ENCODE measurements around the gene UCK1. TPM values are rescaled to one million over a fixed set of nuclear protein-coding genes. Genes with fewer than 3 reads are reported as not detected.

Gene UCK1
- total and polyA plus RNA-seq, 2 of the 13 experiments (the other 11 are each of a cell fraction or from before 2014, with no cell fraction given): 11.0 to 24.1 TPM

GRCh38 chr9:131530920-131531832 is at the start of gene UCK1 (continued):
- no peak for TF ChIP-seq EP300 (IDR thresholded peaks at IDR 0.05; ENCODE audit: low read depth in 2 of 2, low read length in 2 of 2)
- no peak for TF ChIP-seq EP300 (CRISPR knock-in tag; IDR thresholded peaks at IDR 0.05; ENCODE audit: borderline replicate concordance)
- no peak for TF ChIP-seq MLXIP (CRISPR knock-in tag; IDR thresholded peaks at IDR 0.05; ENCODE audit: borderline replicate concordance)
- no peak for TF ChIP-seq SIN3B (IDR thresholded peaks at IDR 0.05; ENCODE audit: low read length)
- 0 out of 2 replicates have a peak, but pooled peaks have one; percentile 10 for TF ChIP-seq MEIS2 (CRISPR knock-in tag; IDR thresholded peaks at IDR 0.05)
- no peak for TF ChIP-seq SRSF9 (IDR thresholded peaks at IDR 0.05; ENCODE audit: borderline replicate concordance, insufficient read depth, low read depth, low read length, poor library complexity, severe bottlenecking)
- TF ChIP-seq ZNF570 (CRISPR knock-in tag; IDR thresholded peaks at IDR 0.05; ENCODE audit: borderline replicate concordance): no peak
- TF ChIP-seq, protein P1, sequence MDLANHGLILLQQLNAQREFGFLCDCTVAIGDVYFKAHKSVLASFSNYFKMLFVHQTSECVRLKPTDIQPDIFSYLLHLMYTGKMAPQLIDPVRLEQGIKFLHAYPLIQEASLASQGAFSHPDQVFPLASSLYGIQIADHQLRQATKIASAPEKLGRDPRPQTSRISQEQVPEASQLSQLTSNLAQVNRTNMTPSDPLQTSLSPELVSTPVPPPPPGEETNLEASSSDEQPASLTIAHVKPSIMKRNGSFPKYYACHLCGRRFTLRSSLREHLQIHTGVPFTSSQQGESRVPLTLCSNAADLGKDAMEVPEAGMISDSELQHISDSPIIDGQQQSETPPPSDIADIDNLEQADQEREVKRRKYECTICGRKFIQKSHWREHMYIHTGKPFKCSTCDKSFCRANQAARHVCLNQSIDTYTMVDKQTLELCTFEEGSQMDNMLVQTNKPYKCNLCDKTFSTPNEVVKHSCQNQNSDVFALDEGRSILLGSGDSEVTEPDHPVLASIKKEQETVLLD (CRISPR knock-in tag; IDR thresholded peaks at IDR 0.05; ENCODE audit: low read depth): no peak
- no peak for TF ChIP-seq PTBP1 (IDR thresholded peaks at IDR 0.05; ENCODE audit: low read depth, low read length, poor library complexity, severe bottlenecking)
- TF ChIP-seq ZNF777 (CRISPR knock-in tag; IDR thresholded peaks at IDR 0.05): no peak
- TF ChIP-seq TEF (CRISPR knock-in tag; IDR thresholded peaks at IDR 0.05): no peak
- TF ChIP-seq ZNF891 (CRISPR knock-in tag; IDR thresholded peaks at IDR 0.05): no peak
- TF ChIP-seq SOX13 (IDR thresholded peaks at IDR 0.05): no peak
- no peak for TF ChIP-seq SOX13 (CRISPR knock-in tag; conservative IDR thresholded peaks at IDR 0.05 in 1 of 2, IDR thresholded peaks at IDR 0.05 in 1 of 2)
- TF ChIP-seq DNMT3B (CRISPR knock-in tag; conservative IDR thresholded peaks at IDR 0.05): no peak
- TF ChIP-seq ZNF629 (CRISPR knock-in tag; conservative IDR thresholded peaks at IDR 0.05): no peak
- TF ChIP-seq, protein P2, sequence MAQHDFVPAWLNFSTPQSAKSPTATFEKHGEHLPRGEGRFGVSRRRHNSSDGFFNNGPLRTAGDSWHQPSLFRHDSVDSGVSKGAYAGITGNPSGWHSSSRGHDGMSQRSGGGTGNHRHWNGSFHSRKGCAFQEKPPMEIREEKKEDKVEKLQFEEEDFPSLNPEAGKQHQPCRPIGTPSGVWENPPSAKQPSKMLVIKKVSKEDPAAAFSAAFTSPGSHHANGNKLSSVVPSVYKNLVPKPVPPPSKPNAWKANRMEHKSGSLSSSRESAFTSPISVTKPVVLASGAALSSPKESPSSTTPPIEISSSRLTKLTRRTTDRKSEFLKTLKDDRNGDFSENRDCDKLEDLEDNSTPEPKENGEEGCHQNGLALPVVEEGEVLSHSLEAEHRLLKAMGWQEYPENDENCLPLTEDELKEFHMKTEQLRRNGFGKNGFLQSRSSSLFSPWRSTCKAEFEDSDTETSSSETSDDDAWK (CRISPR knock-in tag; IDR thresholded peaks at IDR 0.05): no peak
- TF ChIP-seq, protein P3, sequence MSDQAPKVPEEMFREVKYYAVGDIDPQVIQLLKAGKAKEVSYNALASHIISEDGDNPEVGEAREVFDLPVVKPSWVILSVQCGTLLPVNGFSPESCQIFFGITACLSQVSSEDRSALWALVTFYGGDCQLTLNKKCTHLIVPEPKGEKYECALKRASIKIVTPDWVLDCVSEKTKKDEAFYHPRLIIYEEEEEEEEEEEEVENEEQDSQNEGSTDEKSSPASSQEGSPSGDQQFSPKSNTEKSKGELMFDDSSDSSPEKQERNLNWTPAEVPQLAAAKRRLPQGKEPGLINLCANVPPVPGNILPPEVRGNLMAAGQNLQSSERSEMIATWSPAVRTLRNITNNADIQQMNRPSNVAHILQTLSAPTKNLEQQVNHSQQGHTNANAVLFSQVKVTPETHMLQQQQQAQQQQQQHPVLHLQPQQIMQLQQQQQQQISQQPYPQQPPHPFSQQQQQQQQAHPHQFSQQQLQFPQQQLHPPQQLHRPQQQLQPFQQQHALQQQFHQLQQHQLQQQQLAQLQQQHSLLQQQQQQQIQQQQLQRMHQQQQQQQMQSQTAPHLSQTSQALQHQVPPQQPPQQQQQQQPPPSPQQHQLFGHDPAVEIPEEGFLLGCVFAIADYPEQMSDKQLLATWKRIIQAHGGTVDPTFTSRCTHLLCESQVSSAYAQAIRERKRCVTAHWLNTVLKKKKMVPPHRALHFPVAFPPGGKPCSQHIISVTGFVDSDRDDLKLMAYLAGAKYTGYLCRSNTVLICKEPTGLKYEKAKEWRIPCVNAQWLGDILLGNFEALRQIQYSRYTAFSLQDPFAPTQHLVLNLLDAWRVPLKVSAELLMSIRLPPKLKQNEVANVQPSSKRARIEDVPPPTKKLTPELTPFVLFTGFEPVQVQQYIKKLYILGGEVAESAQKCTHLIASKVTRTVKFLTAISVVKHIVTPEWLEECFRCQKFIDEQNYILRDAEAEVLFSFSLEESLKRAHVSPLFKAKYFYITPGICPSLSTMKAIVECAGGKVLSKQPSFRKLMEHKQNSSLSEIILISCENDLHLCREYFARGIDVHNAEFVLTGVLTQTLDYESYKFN (CRISPR knock-in tag; conservative IDR thresholded peaks at IDR 0.05): no peak

Measured in HepG2 (cell line).